ENCODE results near the gene OTC.

DNA sequence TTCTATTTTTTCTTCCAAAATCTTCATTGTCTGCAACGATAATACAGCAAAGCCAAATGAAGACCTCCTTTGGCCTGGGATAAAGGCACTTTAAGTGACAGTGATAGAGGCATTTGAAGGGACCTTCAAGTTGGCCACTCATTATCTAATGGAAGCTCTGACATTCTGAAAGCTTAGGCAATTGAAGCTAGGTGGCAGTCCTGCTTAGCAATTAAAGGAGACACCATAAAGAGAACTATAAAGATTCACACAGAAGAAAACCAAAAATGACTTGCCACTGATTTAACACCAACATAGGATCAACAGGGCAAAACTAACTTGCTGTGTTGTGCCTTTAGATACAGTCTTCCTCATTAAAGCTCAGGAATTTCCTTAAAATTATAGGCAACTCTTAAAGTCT, 105.7 kb downstream of the OTC start:
- no peak for TF ChIP-seq EZH2 (IDR thresholded peaks at IDR 0.05; ENCODE audit: insufficient read depth, poor library complexity, severe bottlenecking)
- TF ChIP-seq EZH2phosphoT487 (IDR thresholded peaks at IDR 0.05; ENCODE audit: insufficient read depth, low read depth) = no peak

Measured in GM23248 (cell line).